Mesodermal cell (in vitro differentiated cells): ENCODE measurements around the gene UBE2G2.

Experiments used
- H3K27ac ChIP-seq: 2 replicates; pipeline ENCODE4 v1.7.0; 2013; ENCODE audit warnings: mild to moderate bottlenecking, low read depth, low read length, moderate library complexity; ENCODE audit not compliant: severe bottlenecking
- H3K36me3 ChIP-seq: 2 replicates; pipeline ENCODE4 v1.7.1; 2013; ENCODE audit warnings: mild to moderate bottlenecking, low read length, moderate library complexity; ENCODE audit not compliant: control insufficient read depth, insufficient read depth
- H3K4me1 ChIP-seq: one replicate; pipeline ENCODE4 v1.7.1; 2013; ENCODE audit warnings: mild to moderate bottlenecking, low read length; ENCODE audit not compliant: insufficient read depth, control insufficient read depth, poor library complexity, severe bottlenecking
- H3K4me3 ChIP-seq: 2 replicates; pipeline ENCODE4 v1.7.0; 2013; ENCODE audit warnings: low read length, control low read depth, mild to moderate bottlenecking; ENCODE audit not compliant: insufficient read depth, poor library complexity, severe bottlenecking; ENCODE audit errors: extremely low read depth
- H3K9me3 ChIP-seq: 2 replicates; pipeline ENCODE4 v1.7.1; 2013; ENCODE audit warnings: mild to moderate bottlenecking, low read length, moderate library complexity; ENCODE audit not compliant: control insufficient read depth
- WGBS, 2 experiments: methylation state at CpG; one replicate each; pipeline ENCODE4 v1.1.5; 2013; ENCODE audit warnings: missing lambda C conversion rate in 2 of 2; ENCODE audit not compliant: insufficient coverage in 2 of 2; 5-methylcytosine and 5-hydroxymethylcytosine counted together

Gene UBE2G2

DNA sequence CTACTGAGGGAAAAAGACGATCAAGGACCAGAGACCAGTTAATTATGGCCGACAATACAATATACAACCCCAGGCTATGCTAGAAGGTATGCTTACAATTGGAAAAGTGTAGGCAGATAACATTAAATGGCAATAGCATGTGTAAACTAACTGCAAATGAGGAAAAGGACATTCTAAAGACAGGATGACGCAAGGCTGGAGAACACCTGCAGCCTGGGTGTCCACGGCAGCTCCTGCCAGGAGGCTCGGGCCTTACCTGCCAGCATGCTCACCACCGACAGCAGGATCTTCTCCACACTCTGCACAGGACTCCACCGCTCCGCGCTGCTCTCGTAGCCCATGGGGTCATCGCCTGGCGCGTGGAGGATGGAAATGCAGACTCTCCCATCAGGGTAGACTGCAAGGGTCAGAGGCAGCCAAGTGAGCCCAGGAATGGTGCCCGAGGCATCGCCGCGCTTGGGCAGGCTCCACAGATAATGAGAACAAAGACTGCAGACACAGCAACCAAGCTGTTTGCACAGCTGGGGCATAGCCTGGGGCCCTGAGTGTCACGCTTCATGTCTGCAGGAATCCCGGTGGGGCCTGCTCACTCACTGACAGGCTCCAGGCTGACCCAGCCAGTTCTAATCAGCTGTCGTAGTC lies 28.2 kb downstream of the UBE2G2 start:
- H3K27ac ChIP-seq: peak overlapping the region; percentile 16
- H3K9me3 ChIP-seq: no peaks in the 10 kb centered on the region
- WGBS, 2 experiments: 87 to 95% methylated on average over 14 to 17 of the region's 20 CpGs
- no peaks in the 10 kb centered on the region for H3K4me1 ChIP-seq
- H3K36me3 ChIP-seq: peaks cover 74% of the 10 kb centered on the region
- H3K4me3 ChIP-seq: no peak overlapping the region

DNA sequence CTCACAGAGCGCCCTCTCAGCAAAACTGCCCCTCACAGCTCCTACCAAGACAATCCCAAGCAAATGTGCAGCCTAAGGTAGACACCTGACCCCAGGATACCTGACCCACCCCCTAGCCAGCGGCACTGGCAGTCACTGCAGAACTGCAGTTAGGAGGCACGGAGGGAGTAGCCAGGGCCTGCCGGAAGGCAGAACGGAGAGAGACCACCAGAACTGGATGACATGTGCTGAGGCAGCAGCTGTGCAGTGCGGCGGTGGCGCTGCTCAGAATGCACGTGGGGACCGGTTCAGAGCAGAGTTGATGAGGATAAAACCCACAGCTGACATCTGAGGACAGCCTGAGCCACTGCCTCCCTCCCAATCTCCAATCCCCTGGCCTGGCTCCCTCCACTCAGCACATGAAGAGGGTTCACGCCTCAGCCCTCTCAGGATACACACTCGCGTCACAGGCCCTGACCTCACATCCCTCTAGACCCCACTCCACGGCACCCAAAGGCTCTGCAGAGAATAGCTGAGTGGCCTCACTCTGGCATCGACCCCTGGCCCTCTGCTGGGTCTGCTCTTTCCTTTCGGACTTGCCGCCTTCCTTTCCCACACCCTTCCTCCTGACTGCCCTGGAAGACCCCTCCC lies 29.6 kb downstream of the UBE2G2 start:
- Histone ChIP-seq H3K36me3 (peaks cover 62% of the 10 kb centered on the region), H3K4me3 (no peak overlapping the region)
- 94 to 95% methylated on average over 13 to 16 of the region's 17 CpGs for WGBS, 2 experiments

DNA sequence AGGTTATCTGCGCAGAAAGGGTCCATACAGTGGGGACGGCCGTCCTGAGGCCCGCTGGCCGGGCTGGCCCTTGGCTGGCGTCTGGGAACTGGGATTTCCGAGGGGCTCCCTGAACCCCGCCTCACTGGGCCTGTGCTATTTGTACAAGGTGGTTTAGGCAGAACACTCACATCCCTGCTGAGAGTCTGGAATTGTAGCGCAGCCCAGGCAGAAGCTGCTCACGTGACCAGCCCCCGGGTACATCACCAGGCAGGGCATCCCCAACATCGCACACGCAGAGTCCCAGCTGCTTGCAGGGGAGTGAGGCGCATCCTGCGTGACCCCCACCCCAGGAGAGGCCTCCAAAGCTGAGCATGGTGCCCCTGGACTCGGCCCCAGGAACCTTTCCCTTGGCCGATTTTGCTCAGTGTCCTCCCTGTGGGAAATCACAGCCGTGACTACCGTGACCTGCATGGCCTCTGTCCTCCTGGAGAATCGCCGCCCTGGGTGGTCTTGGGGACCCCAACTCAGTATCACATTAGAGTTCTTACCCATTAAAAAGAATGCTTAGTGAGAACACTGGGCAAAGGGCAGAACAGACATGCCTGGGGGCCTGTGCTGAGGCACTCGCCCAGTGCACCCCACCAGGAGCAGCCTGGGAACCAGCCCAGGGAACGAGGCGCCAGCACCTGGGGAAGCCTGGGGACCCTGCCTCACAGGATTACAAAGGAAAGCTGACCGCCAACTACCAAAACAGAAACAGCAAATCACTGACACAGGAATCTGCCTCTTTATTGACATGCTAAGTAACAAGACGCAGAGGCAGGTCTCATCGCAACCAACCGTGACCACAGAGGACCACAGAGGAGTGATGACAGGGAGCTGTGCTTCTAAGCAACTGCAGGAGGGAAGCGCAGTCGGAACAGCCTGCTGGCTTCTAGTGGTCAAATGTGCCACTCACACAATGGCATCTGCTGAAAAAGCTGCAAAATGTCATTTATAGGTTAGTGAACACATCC lies 33.5 kb downstream of the UBE2G2 start:
- Histone ChIP-seq H3K4me1 (peaks cover 14% of the 10 kb centered on the region), H3K4me3 (no peak overlapping the region), H3K27ac (peak overlapping the region; percentile 36), H3K36me3 (peaks cover 37% of the 10 kb centered on the region), H3K9me3 (no peaks in the 10 kb centered on the region)
- 85 to 89% methylated on average over 23 to 28 of the region's 30 CpGs for WGBS, 2 experiments

More for the DNA sequence above, 29.6 kb downstream of the UBE2G2 start:
- H3K4me1 ChIP-seq: no peaks in the 10 kb centered on the region
- H3K9me3 ChIP-seq: no peaks in the 10 kb centered on the region
- no peak overlapping the region for H3K27ac ChIP-seq

DNA sequence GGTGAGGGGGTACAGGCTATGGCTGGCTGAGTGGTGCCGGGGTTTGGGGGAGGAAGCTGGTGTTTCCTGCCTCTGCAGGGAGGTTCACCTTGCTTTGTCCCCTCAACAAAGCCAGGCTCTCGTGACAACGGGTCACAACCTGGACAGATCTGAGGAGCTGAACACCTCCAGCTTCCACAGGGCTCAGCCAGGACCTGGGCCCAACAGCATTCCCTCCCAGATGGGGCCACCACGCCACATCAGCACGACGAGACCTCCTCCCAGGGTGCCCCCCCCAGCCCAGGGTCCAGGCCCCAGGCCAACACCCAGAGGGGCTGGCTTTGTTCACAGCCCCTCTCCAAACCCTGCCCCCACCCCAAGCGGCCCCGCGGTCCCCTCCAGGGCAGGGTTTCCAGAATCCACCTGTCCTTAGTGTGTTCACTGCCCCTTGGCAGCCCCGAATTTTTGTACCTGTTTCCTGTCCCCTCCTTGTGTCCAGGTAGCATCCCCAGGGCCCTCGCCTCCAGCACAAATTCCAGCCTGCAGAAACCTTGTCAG lies 34.7 kb downstream of the UBE2G2 start:
- peaks cover 14% of the 10 kb centered on the region for H3K4me1 ChIP-seq
- no peaks in the 10 kb centered on the region for H3K9me3 ChIP-seq
- peaks cover 28% of the 10 kb centered on the region for H3K36me3 ChIP-seq
- WGBS, 2 experiments: 84 to 88% methylated on average over 5 to 11 of the region's 11 CpGs
- H3K4me3 ChIP-seq: no peak overlapping the region
- H3K27ac ChIP-seq: no peak overlapping the region

DNA sequence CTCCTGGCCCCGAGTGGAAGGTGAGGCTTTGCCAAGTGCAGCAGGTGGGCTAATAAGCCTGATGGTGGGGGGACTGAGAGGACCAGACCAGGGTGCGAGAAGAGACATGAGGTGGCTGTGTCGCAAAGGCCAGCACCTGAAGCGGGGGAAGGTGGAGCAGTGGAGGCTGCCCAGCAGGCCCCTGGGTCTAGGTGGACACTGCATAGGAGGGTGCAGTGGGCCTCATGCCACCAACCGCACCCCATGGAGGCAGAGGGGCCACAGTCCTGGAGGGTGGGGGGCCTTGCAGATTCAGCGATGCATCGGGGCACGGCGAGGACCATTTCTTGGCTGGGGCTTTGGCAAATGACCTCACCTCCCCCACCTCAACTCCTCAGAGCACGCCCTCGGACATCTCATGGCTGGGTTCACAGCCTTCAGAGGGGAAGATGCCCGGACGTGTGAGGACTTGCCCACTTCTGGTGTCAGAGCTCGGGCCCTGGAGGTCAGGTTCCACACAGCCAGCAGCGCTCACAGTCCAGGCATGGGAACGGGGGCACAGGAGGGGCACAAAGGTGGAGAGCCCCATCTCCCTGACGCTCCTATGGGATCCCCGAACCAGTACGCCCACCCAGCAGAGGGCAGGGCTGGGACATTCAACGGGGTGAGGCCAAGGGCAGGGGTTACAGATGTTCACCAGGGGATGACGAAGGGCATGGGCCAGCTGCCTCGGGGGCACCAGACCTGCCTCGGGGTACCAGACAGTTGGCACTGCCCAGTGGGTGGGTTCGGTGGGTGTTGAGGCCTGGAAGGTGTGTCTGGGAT lies 35.4 kb downstream of the UBE2G2 start:
- WGBS, 2 experiments: 96 to 97% methylated on average over 18 to 21 of the region's 24 CpGs
- H3K9me3 ChIP-seq: no peaks in the 10 kb centered on the region
- H3K4me3 ChIP-seq: no peak overlapping the region
- H3K36me3 ChIP-seq: peaks cover 21% of the 10 kb centered on the region
- no peak overlapping the region for H3K27ac ChIP-seq
- H3K4me1 ChIP-seq: peaks cover 14% of the 10 kb centered on the region

DNA sequence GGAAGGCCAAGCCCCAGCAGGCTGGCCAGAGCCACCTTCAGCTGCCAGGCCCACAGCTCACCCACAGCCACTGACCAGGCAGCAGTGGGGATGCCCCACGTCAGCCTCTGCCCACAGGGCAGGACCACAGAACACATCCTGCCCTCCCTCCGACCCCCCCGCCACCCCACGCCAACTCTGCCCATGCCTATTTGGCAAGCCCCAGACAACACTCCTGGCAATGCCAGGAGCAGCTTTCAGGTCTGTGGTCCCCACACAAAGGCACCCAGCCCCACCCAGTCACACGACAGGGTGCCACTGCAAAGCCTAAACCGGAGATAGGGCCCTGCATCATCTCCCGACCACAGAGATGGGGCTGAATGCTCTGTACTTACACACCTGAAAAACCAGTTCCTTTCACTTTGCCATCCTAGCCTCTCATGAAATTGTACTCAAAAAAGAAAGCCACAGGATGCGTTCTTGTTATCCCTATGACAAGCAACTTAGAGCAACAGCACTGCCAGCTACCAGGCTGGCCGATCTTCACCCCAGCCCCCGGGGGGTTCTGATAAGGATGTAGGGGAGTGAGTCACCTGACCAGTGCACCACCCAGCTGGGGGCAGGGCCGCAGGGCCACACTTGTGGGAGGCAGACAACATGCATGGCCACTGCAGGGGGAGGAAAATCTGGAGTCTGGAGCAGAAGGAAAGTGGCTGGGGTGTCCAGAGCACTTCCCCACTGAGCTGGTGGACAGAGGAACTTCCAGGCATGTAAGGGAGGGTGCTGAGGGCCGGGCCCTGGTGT lies 36.2 kb downstream of the UBE2G2 start:
- H3K4me3 ChIP-seq: no peak overlapping the region
- H3K27ac ChIP-seq: no peak overlapping the region
- no peaks in the 10 kb centered on the region for H3K9me3 ChIP-seq
- 69 to 79% methylated on average over 10 to 11 of the region's 12 CpGs for WGBS, 2 experiments
- H3K4me1 ChIP-seq: peaks cover 14% of the 10 kb centered on the region
- H3K36me3 ChIP-seq: peaks cover 13% of the 10 kb centered on the region

DNA sequence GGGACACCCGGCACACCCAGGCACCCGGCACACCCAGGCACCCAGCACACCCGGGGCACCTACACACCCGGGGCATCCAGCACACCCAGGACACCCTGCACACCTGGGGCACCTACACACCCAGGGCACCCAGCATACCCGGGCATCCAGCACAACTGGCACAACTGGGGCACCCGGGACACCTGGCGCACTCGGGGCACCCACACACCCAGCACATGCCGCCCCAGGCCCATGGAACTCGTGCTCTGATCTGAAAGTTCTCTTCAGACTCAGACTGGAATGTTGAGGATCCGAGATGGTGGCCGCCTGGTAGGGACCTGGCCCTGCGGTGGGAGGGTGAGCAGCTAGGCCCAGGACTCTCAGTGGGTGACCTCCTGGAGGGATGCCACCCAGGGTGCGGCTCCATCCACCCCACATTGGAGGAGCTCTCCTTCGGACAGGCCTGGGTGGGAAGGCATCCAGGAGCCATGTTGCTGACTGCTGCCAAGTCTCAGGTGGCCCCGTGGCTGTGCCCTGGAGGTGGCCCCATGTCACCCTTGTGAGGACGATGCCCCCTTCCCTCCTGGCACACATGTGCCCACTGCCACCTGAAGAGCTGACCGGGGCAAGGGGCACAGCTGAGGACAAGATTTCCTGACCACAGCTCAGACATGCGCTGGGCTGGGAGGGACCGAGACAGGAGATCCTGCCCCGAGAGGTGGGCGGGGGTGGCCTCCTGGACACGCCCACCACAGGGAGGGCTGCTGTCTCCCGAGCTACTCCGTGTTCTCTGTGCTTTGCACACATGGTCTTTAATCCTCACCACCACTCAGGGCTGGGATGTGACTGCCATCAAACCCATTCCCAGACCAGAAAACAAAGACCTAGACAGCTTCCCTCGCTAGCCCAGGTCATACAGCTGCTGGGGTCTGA lies 37.0 kb downstream of the UBE2G2 start:
- WGBS, 2 experiments: 81 to 83% methylated on average over 17 to 24 of the region's 26 CpGs
- Histone ChIP-seq H3K4me1 (peaks cover 14% of the 10 kb centered on the region), H3K27ac (no peak overlapping the region), H3K36me3 (peaks cover 5% of the 10 kb centered on the region), H3K9me3 (no peaks in the 10 kb centered on the region), H3K4me3 (no peak overlapping the region)

DNA sequence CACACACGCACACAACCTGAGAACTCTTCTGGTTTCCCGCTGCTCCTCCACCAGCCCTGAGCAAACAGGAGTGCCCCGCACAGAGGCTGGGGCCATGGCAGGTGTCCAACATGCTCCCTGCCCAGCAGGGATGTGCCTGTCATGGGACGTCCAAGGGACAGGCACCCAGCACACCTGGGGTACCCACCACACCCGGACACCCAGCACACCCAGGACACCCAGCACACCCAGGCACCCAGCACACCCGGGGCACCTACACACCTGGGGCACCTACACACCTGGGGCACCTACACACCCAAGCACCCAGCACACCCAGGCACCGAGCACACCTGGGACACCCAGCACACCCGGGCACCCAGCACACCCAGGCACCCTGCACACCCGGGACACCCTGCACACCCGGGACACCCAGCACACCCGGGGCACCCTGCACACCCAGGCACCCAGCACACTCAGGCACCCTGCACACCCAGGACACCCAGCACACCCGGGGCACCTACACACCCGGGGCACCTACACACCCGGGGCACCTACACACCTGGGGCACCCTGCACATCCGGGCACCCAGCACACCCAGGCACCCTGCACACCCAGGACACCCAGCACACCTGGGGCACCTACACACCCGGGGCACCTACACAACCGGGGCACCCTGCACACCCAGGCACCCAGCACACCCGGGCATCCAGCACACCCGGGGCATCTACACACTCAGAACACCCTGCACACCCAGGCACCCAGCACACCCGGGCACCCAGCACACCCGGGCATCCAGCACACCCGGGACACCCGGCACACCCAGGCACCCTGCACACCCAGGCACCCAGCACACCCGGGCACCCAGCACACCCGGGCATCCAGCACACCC lies 37.9 kb downstream of the UBE2G2 start:
- WGBS, 2 experiments: 93 to 95% methylated on average over 9 to 12 of the region's 25 CpGs

More for the DNA sequence above, 37.9 kb downstream of the UBE2G2 start:
- no peak overlapping the region for H3K27ac ChIP-seq
- no peak overlapping the region for H3K4me3 ChIP-seq
- H3K36me3 ChIP-seq: no peaks in the 10 kb centered on the region
- H3K9me3 ChIP-seq: no peaks in the 10 kb centered on the region
- peaks cover 14% of the 10 kb centered on the region for H3K4me1 ChIP-seq
